CD14-positive monocyte (primary cell): ENCODE results near the gene ALDH7A1. TPM values are rescaled to one million over a fixed set of nuclear protein-coding genes. Genes with fewer than 3 reads are reported as not detected.

Experiments used
- DNase-seq, 3 donors: peaks; one replicate each; pipeline ENCODE4 v3.0.0-alpha.2; 2011 to 2022
- H2AFZ ChIP-seq: 2 replicates; pipeline ENCODE4 v1.6.0; 2012; ENCODE audit warnings: mild to moderate bottlenecking, low read depth, low read length, inconsistent platforms; ENCODE audit not compliant: insufficient read depth, poor library complexity, severe bottlenecking
- H3K27ac ChIP-seq, 2 donors: 1 replicate in 1 of 2; 2 replicates in 1 of 2; pipeline ENCODE4 v1.5.1; 2012 to 2013; ENCODE audit warnings: low read length in 2 of 2, control low read depth in 1 of 2, inconsistent platforms in 1 of 2, low read depth in 1 of 2, mild to moderate bottlenecking in 1 of 2
- H3K27me3 ChIP-seq, 2 donors: one replicate each; pipeline versions ENCODE4 v1.6.0 to v1.6.1; 2011 to 2013; ENCODE audit warnings: low read length in 2 of 2; ENCODE audit not compliant: control insufficient read depth in 2 of 2, insufficient read depth in 2 of 2
- H3K36me3 ChIP-seq, 2 donors: replicated peaks in 1 of 2; 1 replicate in 1 of 2; 2 replicates in 1 of 2; pipeline versions ENCODE4 v1.5.1 to v1.6.1; 2012 to 2013; ENCODE audit warnings: low read length in 2 of 2, control low read depth in 1 of 2, inconsistent platforms in 1 of 2, mild to moderate bottlenecking in 1 of 2; ENCODE audit not compliant: insufficient read depth in 2 of 2, control insufficient read depth in 1 of 2
- H3K4me1 ChIP-seq, 2 donors: 1 replicate in 1 of 2; 2 replicates in 1 of 2; pipeline versions ENCODE4 v1.5.1 to v1.6.1; 2012 to 2013; ENCODE audit warnings: low read length in 2 of 2, control low read depth in 1 of 2, inconsistent platforms in 1 of 2, mild to moderate bottlenecking in 1 of 2, moderate library complexity in 1 of 2; ENCODE audit not compliant: insufficient read depth in 2 of 2, control insufficient read depth in 1 of 2
- H3K4me2 ChIP-seq: replicated peaks from 2 replicates; pipeline ENCODE3; 2012; ENCODE audit warnings: low read length, moderate library complexity, mild to moderate bottlenecking; ENCODE audit not compliant: poor library complexity, severe bottlenecking; ENCODE audit errors: extremely low read depth
- H3K4me3 ChIP-seq, 3 experiments: fragments of 200-600 bp in 1 of 3; sonication (generic) in 1 of 3; replicated peaks in 1 of 3; 1 replicate in 2 of 3; 2 replicates in 1 of 3; pipeline ENCODE4 v1.5.1; 2011 to 2013; ENCODE audit warnings: low read length in 3 of 3, mild to moderate bottlenecking in 3 of 3, control low read depth in 2 of 3, low read depth in 2 of 3, inconsistent platforms in 1 of 3, moderate library complexity in 1 of 3
- H3K79me2 ChIP-seq: 2 replicates; pipeline ENCODE4 v1.6.0; 2012; ENCODE audit warnings: mild to moderate bottlenecking, control low read depth, inconsistent platforms, low read length, moderate library complexity; ENCODE audit not compliant: insufficient read depth
- H3K9ac ChIP-seq: 2 replicates; pipeline ENCODE4 v1.6.0; 2017; ENCODE audit warnings: low read length, mild to moderate bottlenecking; ENCODE audit not compliant: insufficient read depth, poor library complexity, severe bottlenecking
- H3K9me3 ChIP-seq, 2 donors: replicated peaks in 1 of 2; 1 replicate in 1 of 2; 2 replicates in 1 of 2; pipeline versions ENCODE4 v1.5.1 to v1.6.1; 2012 to 2013; ENCODE audit warnings: low read length in 2 of 2, control low read depth in 1 of 2; ENCODE audit not compliant: control insufficient read depth in 1 of 2, insufficient read depth in 1 of 2
- H4K20me1 ChIP-seq: 2 replicates; pipeline ENCODE4 v1.6.0; 2012; ENCODE audit warnings: mild to moderate bottlenecking, low read length, control low read depth, moderate library complexity; ENCODE audit not compliant: insufficient read depth
- H3K27ac Mint-ChIP-seq, 7 donors: one replicate each; pipeline ENCODE4 v1.8.0; 2020; ENCODE audit warnings: mild to moderate bottlenecking in 7 of 7, mixed read lengths in 7 of 7, moderate library complexity in 6 of 7, inconsistent platforms in 2 of 7
- H3K27me3 Mint-ChIP-seq, 3 donors: one replicate each; pipeline ENCODE4 v1.8.0; 2021 to 2022; ENCODE audit warnings: low read depth in 3 of 3, mild to moderate bottlenecking in 3 of 3, mixed read lengths in 3 of 3, moderate library complexity in 3 of 3, inconsistent platforms in 1 of 3
- H3K36me3 Mint-ChIP-seq, 2 donors: one replicate each; pipeline ENCODE4 v1.8.0; 2020; ENCODE audit warnings: mixed read lengths in 2 of 2, inconsistent platforms in 1 of 2, mild to moderate bottlenecking in 1 of 2
- H3K4me1 Mint-ChIP-seq: one replicate; pipeline ENCODE4 v1.8.0; 2020; ENCODE audit warnings: mild to moderate bottlenecking, mixed read lengths
- H3K4me3 Mint-ChIP-seq, 2 donors: one replicate each; pipeline ENCODE4 v1.8.0; 2020; ENCODE audit warnings: mild to moderate bottlenecking in 2 of 2, mixed read lengths in 2 of 2, moderate library complexity in 1 of 2
- H3K9me3 Mint-ChIP-seq, 7 donors: one replicate each; pipeline ENCODE4 v1.8.0; 2020 to 2022; ENCODE audit warnings: mixed read lengths in 7 of 7, mild to moderate bottlenecking in 6 of 7, moderate library complexity in 6 of 7, inconsistent platforms in 2 of 7
- CTCF ChIP-seq: fragments of 200-600 bp; IDR thresholded peaks from one replicate; pipeline ENCODE4 v1.8.0; 2022; ENCODE audit warnings: antibody characterized with exemption, mild to moderate bottlenecking
- WGBS: methylation state at CpG from one replicate; pipeline ENCODE4 v1.1.5; 2013; ENCODE audit warnings: missing lambda C conversion rate; ENCODE audit not compliant: insufficient coverage; 5-methylcytosine and 5-hydroxymethylcytosine counted together
- intact Hi-C, 2 donors: fragments of 100-400 bp; cut with micrococcal nuclease; formaldehyde crosslinking; loops; one replicate each; pipeline versions ENCODE4 v1.15.0 to v1.15.1; 2023
- polyA plus RNA-seq, 3 donors: library from polyadenylated mRNA; depleted of rRNA in 1 of 3; unstranded in 2 of 3; stranded (reverse) in 1 of 3; fragments of 300-500 nt in 2 of 3; fragments of >200 nt in 1 of 3; fragmentation: Illumina TruSeq in 2 of 3; gene quantifications; 1 replicate in 2 of 3; 2 replicates in 1 of 3; pipeline ENCODE4 v1.2.3, GENCODE V29; 2012 to 2021

ALDH7A1 gene
- polyA plus RNA-seq, 3 donors = 0.44 to 0.67 (median 0.59) TPM

GRCh38 chr5:126635585-126635984 lies 40.6 kb upstream of the ALDH7A1 start:
- H3K4me2 ChIP-seq = no peak overlapping the region
- no peaks in the 10 kb centered on the region for H3K4me1 ChIP-seq
- H3K36me3 Mint-ChIP-seq = no peaks in the 10 kb centered on the region
- H3K27me3 ChIP-seq = no peaks in the 10 kb centered on the region
- no peaks in the 10 kb centered on the region for H4K20me1 ChIP-seq
- no peaks in the 10 kb centered on the region for H3K79me2 ChIP-seq
- H3K9me3 Mint-ChIP-seq = peaks cover 0 to 8% (median 1%) of the 10 kb centered on the region in 7 donors
- no peak overlapping the region for H3K4me3 ChIP-seq
- no peak overlapping the region for H3K27ac Mint-ChIP-seq
- no peak overlapping the region for H3K4me3 Mint-ChIP-seq
- no peak for TF ChIP-seq CTCF
- H3K9ac ChIP-seq = no peak overlapping the region
- H3K27me3 Mint-ChIP-seq = peaks cover 0 to 1% (median 0%) of the 10 kb centered on the region in 3 donors
- peaks cover 9% of the 10 kb centered on the region for H3K4me1 Mint-ChIP-seq
- H3K27ac ChIP-seq = no peak overlapping the region
- H2AFZ ChIP-seq = no peak overlapping the region
- no CpG with 5 or more reads among the region's 3 CpGs for WGBS
- no peak for DNase-seq
- H3K9me3 ChIP-seq = peaks cover 0 to 5% of the 10 kb centered on the region in 2 donors
- H3K36me3 ChIP-seq = no peaks in the 10 kb centered on the region
- intact Hi-C loops = no loop called here

- 86% methylated on average over 2 of the region's 4 CpGs for WGBS
- H3K4me1 ChIP-seq = no peaks in the 10 kb centered on the region
- no peaks in the 10 kb centered on the region for H4K20me1 ChIP-seq
- no peaks in the 10 kb centered on the region for H3K36me3 ChIP-seq
- H3K4me3 Mint-ChIP-seq = no peak overlapping the region
- DNase-seq = no peak
- H3K9ac ChIP-seq = no peak overlapping the region
- no peaks in the 10 kb centered on the region for H3K27me3 ChIP-seq
- H3K4me3 ChIP-seq = no peak overlapping the region
- intact Hi-C loops = no loop called here
- H3K79me2 ChIP-seq = no peaks in the 10 kb centered on the region
- H3K27ac Mint-ChIP-seq = no peak overlapping the region
- H3K36me3 Mint-ChIP-seq = no peaks in the 10 kb centered on the region
- no peak overlapping the region for H3K27ac ChIP-seq
- no peak for TF ChIP-seq CTCF
- peaks cover 0 to 4% (median 0%) of the 10 kb centered on the region in 3 donors for H3K27me3 Mint-ChIP-seq
- H3K4me1 Mint-ChIP-seq = peaks cover 9% of the 10 kb centered on the region
- H2AFZ ChIP-seq = no peak overlapping the region
- H3K9me3 Mint-ChIP-seq = peaks cover 0 to 8% (median 1%) of the 10 kb centered on the region in 7 donors
- no peak overlapping the region for H3K4me2 ChIP-seq
- H3K9me3 ChIP-seq = peaks cover 0 to 5% of the 10 kb centered on the region in 2 donors
These were observed 38.5 kb upstream of the ALDH7A1 start for GRCh38 chr5:126633552-126633951.
